Activated naive CD4-positive, alpha-beta T cell treated with Interleukin-2 at 50 U/mL for 16 hours (primary cell): ENCODE measurements around the gene POC1A.

Source experiments
- DNase-seq: peaks from one replicate; pipeline ENCODE4 v3.0.0-alpha.2; 2020

Gene POC1A

GRCh38 chr3:52150357-52150756 lies 3.9 kb downstream of the POC1A start:
- no peak for DNase-seq

DNA sequence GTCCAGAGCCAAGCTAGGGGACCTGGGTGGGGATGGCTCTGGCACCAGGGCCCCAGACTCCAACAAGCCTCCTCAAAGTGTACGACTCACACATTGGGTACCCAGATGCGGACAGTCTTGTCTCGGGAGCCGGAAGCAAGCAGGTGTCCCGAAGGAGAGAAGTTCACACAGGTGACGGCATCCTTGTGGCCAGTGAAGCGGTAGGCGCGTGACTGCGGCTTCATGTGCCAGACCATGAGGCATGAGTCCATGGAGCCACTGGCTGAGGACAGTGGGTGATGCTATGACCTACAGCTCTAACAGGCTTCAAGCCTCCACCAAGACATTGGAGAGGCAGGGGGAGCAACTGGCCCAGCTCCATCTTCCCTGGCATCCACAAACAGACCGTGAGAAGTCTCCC lies 4.5 kb downstream of the POC1A start:
- DNase-seq: no peak

- DNase-seq: no peak
Observed at GRCh38 chr3:52149021-52149420, 5.2 kb downstream of the POC1A start.

DNA sequence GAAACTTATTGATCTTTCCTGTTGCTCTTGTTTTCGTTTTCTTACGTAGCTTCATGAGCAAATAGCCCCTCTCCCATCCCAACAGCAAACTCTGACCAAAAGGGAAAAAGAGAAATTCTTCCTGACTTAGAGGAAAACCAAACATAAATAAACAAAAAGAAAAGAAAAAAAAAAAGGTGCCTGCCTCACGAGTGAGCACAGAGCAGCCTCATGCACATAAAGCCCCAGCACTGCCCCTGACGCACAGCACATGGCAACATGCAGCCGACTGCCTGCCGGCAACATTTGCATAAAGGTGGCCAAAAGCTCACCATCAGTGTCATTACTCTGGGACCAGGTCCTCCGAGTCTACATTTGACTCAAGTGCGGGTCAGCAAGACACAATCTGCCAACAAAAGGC lies 6.4 kb downstream of the POC1A start:
- no peak for DNase-seq

DNA sequence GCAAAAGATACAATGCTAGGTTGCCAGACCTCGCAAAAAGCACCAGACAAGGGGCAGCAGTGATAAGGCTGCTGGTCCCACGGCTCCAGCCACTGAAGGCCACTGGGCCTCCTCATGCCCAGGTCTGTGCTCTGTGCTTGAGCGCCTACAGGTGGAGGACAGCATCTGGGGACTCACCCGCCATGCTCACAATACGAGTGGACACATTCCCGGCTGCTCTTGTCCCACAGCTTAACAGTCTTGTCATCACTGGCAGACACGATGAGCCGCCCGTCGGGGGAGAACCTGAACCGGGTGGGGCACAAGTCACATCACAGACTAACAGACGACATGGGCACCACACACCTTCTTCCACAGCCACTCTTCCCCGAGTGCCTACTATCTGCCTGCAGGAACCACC lies 7.4 kb downstream of the POC1A start:
- no peak for DNase-seq

DNA sequence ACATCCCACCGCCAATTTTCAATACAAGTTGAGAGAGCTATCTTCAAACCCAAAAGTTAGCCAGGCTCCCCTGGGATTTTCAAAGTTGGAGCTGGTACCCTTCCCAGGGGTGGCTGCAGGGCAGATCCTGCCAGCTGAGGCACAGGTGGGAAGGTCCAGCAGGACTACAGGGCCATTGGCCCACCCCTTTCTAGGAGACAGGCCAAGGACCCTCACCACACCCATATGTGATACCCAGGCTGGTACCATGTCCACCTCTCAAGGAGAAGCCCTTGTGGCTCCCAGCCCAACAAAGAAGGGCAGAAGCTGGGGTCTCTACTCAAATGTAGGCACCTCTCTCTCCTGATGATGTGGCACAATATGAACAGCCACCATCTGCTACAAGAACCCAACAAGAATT lies 8.0 kb downstream of the POC1A start:
- DNase-seq: no peak

GRCh38 chr3:52145736-52146110 lies 8.5 kb downstream of the POC1A start:
- DNase-seq: no peak

GRCh38 chr3:52144796-52145735 lies 9.2 kb downstream of the POC1A start:
- DNase-seq: no peak

DNA sequence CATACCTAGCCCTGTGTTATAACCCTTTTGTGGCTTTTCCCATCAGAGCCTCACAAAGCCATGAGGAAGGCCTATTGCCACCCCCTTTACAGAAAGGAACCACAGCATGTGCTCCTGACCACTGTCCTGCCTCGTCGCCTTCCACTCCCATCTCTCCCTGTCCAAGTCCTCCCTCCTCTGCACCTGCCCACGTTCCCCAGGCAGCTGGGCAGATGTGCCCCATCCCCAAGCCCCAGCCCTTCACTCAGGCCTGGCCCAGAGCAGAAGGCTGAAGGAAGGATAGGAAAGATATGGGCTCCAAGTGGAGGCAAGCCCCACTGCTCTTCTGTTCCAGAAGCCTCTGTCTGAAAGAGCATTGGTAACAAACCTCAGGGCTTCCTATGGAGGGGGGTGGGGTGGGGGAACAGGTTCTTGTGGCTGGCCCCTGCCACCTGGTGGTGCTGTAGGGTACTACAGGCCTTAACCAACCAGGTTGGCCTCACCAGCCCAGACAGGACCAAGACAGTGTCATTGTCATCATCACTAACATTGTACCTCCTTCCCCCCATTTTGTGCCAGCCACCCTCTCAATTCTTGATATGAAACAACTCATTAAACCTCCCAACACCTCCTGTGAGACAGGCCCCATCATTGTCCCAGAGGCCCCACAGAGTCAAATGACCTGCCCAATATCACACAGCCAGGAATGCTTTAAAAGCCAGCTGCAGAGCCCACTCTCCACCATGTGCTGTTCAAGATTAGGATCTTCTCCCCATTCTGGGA lies 10.0 kb downstream of the POC1A start:
- DNase-seq: peak; percentile 88

DNA sequence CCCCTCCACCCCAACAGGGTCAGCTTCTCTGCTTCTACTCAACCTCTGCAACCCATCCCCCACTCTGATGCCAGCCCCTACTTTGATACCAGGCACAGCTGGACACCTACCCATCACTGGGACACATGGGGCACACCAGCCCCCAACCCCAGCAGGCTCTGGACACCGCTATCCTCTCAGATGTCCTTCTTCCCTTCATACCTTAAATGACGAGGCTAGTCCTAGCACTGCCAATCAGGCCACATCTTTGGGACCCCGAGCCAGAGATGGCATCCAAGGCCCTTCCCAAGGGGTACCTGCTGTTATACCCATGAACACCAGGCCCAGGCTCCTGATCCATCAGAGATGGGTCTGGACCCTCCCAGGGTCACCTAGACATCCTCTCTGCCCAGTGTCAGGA lies 10.6 kb downstream of the POC1A start:
- DNase-seq: no peak

- no peak for DNase-seq
Observed at GRCh38 chr3:52143156-52143555, 11.1 kb downstream of the POC1A start.

DNA sequence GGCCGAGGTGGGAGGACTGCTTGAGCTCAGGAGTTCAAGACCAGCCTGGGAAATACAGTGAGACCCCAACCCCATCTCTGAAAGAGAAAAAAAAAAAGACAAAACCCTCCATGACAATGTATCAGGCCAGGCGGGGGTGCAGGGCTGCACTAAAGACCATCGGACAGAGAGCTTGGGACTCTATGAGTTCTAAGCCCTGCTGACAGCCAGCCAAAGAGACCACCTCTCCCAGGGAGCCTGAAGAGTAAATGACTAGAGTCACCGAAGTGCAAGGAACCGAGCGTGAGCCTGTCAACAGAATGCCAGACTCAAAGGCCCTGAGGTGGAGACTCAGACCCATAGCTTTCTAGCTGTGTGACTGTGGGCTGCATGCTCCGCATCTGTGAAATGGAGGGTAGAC lies 12.5 kb downstream of the POC1A start:
- no peak for DNase-seq

GRCh38 chr3:52140769-52141168 lies 13.5 kb downstream of the POC1A start:
- DNase-seq: no peak

DNA sequence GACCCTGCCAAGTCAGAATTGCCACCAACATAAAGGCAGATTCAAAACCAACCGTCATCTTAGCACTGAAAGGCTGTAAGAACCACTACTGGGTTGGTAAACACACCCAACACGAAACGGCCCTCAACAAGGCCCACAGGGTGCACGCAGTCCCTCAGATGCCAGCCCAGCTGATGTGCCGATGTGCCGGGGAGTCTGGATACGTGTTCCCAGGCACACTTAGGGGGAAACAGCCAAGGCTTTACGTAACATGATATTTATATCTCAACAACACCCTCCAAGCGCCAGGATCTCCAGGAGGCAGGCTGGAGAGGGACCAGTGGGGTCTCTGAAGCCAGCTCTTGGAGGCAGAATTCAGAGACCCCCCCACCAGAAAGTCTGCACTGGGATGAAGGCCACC lies 14.2 kb downstream of the POC1A start:
- no peak for DNase-seq

DNA sequence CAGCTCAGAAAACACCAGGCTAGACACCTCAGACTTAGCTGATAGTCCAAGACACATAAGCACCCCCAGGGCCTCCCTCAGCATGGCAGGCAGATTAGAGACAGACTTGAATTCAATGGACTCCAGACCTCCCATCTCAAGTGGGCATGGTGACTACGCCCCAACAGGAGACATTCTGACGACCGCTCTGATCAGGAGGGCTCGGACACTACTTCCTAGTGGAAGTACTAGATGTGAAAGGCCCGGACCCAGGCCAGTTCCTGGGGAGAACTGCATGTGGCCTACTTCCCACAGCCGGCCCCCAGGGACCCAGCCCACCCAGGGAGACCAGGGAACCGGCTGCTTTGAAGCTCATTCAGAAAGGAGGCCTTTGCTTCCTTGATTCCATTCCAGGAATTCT lies 16.9 kb downstream of the POC1A start:
- DNase-seq: no peak

DNA sequence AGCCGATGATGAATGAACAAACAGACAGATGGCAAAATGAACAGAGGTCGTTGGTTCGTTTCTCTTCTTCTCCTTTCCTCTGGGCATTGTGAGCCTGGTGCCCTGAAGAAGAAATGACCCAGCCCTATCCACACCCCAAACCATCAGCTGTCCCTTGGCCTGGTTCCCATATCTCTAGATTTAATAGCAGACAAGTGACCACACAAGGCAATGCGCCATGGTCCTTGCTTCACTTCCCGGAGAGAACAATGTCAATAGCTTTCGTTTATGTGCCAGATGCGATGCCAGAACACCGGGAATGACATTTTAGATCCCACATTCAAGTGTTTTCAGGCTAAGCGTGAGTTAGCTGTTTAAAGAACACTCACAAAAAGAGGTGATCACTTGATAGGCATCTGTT lies 17.7 kb downstream of the POC1A start:
- no peak for DNase-seq

- DNase-seq: no peak
Observed at GRCh38 chr3:52135332-52135731, 18.9 kb downstream of the POC1A start.

DNA sequence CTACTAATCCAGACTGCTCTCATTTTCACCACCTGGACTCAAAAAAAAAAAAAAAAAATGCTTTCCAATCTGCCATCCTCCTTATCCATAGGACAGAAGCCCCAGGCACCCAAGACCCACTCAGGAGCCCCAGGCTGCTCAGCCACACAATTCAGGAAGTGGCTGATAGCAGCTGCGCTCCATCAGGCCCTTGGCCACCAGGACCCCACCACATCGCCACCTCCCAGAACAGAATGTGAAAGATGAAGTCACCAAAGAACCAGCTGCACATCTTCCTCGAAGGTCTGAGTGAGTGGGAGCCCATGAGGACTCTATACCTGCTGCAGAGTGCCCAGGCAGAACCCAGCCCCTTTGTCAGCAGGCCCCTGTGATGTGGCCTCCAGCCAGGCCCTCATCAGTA lies 19.5 kb downstream of the POC1A start:
- no peak for DNase-seq

GRCh38 chr3:52132930-52133329 lies 21.3 kb downstream of the POC1A start:
- no peak for DNase-seq

DNA sequence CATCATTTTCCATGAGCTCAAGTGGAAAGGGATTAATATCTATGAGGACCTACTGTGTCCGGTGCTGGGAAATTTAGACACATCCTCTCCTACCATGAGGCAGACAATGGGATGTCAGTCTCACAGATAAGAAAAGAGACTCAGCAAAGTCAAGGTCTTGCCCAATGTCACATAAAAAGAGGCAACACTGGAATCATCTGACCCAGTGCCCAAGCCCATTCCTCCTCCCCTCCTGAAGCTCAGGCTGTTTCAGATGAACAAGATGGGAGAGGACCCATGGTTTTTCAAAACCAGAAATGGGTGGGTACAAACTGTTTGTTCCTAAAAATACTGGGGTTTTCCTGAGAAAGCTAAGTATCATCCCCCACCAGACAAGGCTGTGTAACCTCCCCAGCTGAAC lies 22.2 kb downstream of the POC1A start:
- DNase-seq: no peak

DNA sequence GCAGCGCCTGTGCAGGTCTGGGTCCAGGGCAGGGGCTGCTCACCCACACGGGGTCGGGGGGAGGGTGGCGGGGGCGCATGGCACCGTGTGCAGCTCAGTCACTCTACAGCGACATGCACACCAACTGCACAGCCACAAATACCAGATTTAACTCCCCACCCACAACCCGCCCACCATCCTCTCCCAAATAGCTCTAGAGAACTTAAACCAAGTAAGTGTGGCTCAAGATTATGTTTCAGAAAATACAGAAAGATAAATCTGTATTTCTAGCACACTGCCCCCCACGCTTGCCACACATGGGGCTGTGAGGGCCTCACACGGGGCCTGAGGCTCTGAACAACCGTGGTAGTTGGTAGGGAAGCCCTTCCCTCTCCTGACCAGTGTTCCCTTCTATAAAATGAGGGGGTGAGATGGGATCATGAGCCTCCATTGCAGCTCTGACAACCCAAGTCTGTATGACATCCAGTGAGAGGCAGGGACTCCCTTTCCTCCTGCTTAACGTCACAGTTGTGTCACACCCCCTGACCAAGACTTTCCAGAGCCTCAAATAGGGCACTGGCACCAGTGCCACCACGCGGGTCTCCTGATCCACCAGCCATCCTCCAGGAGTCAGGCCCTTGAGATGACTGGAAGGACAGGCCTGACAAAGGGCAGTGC lies 23.1 kb downstream of the POC1A start:
- no peak for DNase-seq

DNA sequence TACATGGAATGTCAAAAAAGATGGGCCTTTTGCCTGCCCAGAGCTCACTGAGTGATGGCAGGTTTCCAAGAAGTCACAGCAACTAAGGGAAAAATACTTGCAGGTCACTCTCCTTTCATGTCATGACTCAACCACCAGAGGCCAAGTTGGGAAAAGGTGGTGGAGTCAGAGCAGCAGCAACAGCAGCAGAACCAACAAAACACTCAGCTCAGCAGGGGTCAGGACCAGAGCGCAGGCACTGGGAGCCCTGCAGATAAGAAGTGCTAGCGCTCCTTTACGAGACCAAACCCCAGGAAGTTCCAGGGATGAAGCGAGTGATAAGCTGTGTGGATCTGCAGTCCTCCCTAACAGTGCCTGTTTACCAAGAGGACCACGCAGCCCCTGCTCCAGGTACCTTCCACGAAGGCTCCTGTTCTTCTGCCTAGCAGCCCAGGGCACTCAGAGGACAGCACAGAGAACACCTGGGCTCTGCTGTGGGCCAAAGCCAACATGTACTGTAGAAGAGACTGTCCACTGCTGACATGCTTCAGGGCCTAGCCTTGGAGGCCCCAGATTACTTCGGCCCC lies 26.0 kb downstream of the POC1A start:
- DNase-seq: no peak

DNA sequence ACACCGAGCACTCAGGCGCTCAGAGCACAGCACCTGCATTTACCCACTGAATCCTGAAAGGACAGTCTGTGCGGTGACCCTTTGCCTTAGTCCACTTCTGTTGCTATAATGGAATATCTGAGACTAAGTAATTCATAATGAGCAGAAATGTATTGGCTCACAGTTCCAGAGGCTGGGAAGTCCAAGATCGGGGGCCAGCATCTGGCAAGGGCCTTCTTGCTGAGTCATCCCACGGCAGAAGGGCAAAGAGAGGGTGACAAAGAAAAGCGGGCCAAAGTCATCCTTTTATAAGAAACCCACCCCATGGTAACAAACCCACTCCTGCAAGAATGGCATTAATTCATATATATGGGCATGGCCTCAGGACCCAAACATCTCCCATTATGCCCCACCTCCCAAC lies 27.7 kb downstream of the POC1A start:
- no peak for DNase-seq

GRCh38 chr3:52126036-52126435 lies 28.2 kb downstream of the POC1A start:
- DNase-seq: no peak
